Skin of body (tissue), 2 donors: ENCODE measurements around the gene AKR1E2. TPM values are rescaled to one million over a fixed set of nuclear protein-coding genes. Genes with fewer than 3 reads are reported as not detected.

ENCODE experiments used
- DNase-seq: peaks from one replicate; lab custom pipeline; 2025; lab: John Stamatoyannopoulos, UW
- total RNA-seq: library from RNA; depleted of rRNA; stranded (reverse); fragments of >200 nt; gene quantifications from one replicate; pipeline ENCODE4 v1.2.3, GENCODE V29; 2014

The AKR1E2 gene
- total RNA-seq: 15.5 TPM

DNA sequence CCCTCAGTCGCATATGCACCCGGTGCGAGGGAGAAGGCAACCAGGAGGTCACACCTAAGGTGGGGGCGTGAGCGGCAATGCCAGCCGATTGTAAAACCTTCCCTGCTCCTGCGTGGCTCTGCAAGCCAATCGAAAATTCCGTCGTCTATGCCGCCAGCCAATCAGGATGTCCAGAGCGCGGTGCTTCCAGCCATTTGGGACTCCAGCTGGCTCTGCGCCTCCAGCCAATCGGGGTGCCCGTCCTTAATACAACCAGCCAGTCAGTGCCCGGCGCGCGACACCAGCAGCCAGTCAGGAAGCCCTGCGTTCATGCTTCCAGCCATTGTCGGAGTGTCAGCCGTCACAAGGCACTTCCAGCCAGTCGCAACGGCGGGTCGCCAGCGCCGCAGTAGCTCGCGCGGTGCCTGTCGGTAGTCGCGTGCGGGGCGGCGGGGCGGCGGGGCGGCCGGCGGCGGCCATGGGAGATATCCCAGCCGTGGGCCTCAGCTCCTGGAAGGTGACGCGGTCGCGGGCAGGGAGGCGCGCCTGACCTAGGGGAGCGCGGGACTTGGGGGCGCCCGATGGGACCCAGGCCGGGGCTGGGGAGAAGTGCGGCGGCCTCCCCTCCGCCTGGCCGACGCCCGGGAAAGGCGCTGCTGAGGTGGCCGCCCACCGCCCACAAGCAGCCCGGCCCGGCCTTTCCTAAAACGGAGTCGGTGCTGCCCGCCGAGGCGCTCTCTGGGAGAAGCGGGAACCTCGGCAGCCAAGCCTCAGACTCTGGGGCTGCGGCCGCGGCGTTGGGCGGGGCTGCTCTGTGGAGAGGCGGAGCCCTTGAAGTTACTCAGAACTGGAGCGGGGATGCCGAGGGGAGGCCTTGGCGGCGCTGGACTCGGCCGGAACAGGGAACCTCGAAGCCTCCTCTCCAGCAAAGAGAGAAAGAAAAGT is at the start of gene AKR1E2:
TSS of gene AKR1E2 (plus strand) at position 340 of the 924 bp plus-strand sequence. CDS start at position 458, 118 bp downstream.
- peak; percentile 81 for DNase-seq

GRCh38 chr10:4776234-4776638 is 49.8 kb upstream of the AKR1E2 start:
- no peak for DNase-seq

DNA sequence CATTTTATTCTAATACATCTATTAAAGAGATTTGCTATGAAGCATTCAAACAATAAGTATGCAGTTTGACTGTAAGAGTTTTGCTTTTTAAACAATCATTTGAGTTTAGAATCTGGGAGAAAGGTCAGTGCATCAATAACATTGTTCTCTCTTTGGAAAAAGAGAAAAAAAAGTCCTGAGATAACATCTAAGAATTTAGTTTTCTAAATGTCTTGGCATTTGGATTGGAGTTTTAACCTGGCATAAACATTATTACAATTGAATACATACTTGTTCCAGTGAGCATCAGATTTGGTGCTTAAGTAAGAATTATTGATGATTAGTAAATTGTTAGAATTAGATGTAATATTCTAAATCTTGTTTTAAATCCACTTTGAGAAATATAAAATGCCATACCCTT is 47.2 kb upstream of the AKR1E2 start:
- no peak for DNase-seq

DNA sequence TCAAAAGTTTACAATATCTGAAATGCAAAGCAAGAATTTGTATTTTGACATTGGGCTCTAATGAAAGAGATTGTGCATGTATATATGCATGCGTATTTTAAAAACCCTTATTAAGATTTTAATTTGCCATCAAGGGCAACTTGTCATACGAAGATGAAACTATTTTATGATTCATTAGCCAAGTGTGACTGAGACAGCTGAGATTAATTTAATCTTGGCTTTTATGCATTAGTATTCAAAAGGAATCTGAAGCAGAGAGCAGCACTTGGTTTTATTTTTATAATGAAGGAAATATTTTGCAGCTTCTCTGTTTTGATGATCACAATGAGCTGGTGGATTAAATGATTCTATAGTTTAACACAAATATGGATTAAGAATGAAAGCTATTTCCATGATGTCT is 45.9 kb upstream of the AKR1E2 start:
- DNase-seq: peak; percentile 78

DNA sequence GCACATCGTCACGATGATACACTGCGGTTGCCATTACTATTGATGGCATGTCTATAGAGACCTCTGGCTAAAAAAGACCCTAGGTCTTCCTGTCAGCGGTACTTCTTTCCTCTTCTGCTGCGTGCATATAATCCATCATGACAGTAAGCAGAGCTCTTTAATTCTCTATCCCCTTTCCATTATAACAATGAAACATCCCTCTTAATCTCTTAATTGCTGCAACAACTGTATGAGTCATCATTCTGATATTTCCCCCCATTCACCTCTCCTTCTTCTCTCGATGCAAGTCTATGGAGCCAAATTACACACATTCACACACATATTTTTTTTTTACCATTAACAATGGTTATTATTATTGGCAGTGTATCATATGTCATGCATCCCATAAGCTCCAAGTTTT is 45.2 kb upstream of the AKR1E2 start:
- DNase-seq: peak; percentile 24

GRCh38 chr10:4781955-4782354 is 44.1 kb upstream of the AKR1E2 start:
- DNase-seq: no peak

- DNase-seq: no peak
Observed at GRCh38 chr10:4784667-4785333, 41.2 kb upstream of the AKR1E2 start.

GRCh38 chr10:4786043-4786839 is 39.8 kb upstream of the AKR1E2 start:
- no peak for DNase-seq

GRCh38 chr10:4790045-4790444 is 36.0 kb upstream of the AKR1E2 start:
- no peak for DNase-seq

DNA sequence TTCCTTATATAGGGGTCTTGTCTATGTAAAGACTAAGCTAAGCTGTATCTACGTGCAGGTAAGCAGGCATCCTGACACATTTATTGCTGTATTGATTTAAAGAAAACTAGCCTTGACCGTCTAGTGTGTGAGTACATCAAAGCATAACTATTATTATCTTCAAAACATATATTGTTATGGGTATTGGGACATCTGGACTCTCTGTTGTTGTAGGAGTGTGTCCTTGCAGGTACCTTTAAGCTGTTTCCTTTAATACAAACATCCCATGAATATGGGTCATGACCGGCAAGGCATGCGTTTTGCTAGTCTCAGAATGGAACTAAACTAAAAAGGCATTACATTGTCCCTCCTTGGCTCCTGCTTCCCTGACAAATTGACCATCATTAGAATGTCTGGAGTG is 35.1 kb upstream of the AKR1E2 start:
- DNase-seq: no peak

DNA sequence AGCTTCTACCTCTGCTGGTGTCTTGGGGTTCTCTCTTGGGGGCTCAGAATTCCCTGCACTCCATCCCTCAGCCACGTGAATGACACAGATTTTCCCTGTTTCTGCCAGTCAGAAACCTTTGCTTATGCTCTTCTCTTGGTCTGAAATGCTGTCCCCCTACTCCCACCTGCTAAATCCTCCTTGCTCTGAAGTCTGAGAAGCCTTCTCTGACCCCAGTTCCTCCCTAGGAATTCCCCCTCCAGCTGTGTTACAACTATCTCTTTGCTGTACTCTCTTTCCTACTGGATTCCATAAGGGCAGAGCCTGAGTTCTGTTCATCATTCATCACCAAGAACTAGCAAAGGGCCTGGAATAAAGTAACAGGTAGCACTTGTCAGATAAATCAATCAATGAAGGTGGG is 33.6 kb upstream of the AKR1E2 start:
- DNase-seq: no peak

GRCh38 chr10:4801405-4801804 is 24.6 kb upstream of the AKR1E2 start:
- DNase-seq: no peak

- DNase-seq: no peak
Observed at GRCh38 chr10:4802711-4803487, 23.1 kb upstream of the AKR1E2 start.

GRCh38 chr10:4803822-4804221 is 22.2 kb upstream of the AKR1E2 start:
- DNase-seq: no peak

DNA sequence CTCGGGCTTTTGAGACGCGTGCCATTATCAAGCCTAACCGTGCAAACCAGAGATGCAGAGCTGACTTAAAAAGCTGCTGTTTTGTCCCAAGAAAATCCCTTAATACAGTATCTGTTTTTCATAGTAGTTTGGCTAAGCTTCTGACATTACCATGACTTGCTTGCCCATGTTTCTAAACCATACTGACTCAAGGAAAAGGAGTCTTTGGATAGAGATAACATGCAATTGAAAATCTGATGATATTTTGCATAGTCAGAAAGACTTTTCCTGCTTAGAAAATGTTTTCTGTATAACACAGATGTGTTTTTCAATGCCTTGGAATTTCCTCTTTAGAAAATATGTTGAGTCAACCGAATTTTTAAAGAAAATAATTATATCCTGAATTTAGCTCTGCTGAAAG is 21.5 kb upstream of the AKR1E2 start:
- no peak for DNase-seq

- no peak for DNase-seq
Observed at GRCh38 chr10:4806534-4806933, 19.5 kb upstream of the AKR1E2 start.

GRCh38 chr10:4807761-4808507 is 18.1 kb upstream of the AKR1E2 start:
- peak; percentile 15 for DNase-seq

DNA sequence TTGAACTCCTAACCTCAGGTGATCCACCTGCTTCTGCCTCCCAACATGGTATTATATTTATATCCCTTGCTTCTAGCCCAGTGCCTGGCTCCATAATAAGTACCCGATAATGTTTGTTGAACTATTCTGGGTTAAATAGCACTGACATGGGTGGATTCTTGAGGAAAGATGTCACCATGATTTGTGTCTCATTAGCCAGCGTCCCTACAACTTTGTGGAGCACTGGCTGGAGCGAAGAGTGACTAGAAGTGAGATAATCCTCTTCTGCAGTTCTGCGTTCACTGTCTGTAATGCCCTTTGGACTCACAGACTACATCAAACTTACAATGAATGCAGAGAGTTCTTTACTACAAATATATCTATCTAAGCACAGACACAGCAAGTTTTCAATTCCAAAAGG is 16.9 kb upstream of the AKR1E2 start:
- DNase-seq: no peak

DNA sequence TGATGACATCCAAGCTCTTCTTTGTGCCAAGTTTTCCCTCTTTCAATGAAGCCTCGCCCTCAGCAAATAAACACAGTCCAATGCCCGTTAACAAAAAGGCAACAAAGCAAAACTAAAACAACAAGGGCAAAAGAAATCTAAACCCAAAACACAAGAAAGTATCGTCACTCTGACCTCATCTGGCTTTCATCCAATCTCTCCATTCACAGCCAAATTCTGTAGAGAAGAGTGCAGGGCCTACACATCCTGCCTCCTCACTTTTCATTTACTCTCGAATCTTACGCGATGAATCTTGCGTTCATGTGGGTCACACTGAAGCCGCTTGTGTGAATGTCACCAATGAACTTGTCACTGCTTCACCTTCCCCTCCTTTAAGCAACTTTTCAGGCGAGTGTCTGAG is 15.9 kb upstream of the AKR1E2 start:
- DNase-seq: no peak

- no peak for DNase-seq
Observed at GRCh38 chr10:4812046-4812445, 14.0 kb upstream of the AKR1E2 start.
